Central memory CD8-positive, alpha-beta T cell (primary cell): ENCODE measurements around the gene TRMT11.

ENCODE experiments used
- ATAC-seq: fragments of 150-1000 bp; cut with Tn5 transposase; replicated peaks from 2 replicates; pipeline ENCODE4 v1.10.0; 2022; ENCODE audit warnings: mild to moderate bottlenecking, moderate FRiP score, moderate number of reproducible peaks; ENCODE audit not compliant: poor library complexity, severe bottlenecking; ENCODE audit errors: extremely low read depth
- DNase-seq, 2 donors: peaks; one replicate each; pipeline ENCODE4 v3.0.0; 2021; ENCODE audit warnings: low spot score in 2 of 2
- H3K27ac Mint-ChIP-seq: one replicate; pipeline ENCODE4 v1.8.0; 2022; ENCODE audit warnings: low read depth, mild to moderate bottlenecking, moderate library complexity, mixed read lengths
- H3K27me3 Mint-ChIP-seq: one replicate; pipeline ENCODE4 v1.8.0; 2022; ENCODE audit warnings: mixed read lengths
- H3K36me3 Mint-ChIP-seq: one replicate; pipeline ENCODE4 v1.8.0; 2022; ENCODE audit warnings: mild to moderate bottlenecking, moderate library complexity, mixed read lengths; ENCODE audit not compliant: insufficient read depth
- H3K4me1 Mint-ChIP-seq: one replicate; pipeline ENCODE4 v1.8.0; 2022; ENCODE audit warnings: mixed read lengths
- H3K4me3 Mint-ChIP-seq: one replicate; pipeline ENCODE4 v1.8.0; 2022; ENCODE audit warnings: mild to moderate bottlenecking, moderate library complexity, mixed read lengths
- H3K9me3 Mint-ChIP-seq: one replicate; pipeline ENCODE4 v1.8.0; 2022; ENCODE audit warnings: mixed read lengths

Gene TRMT11

DNA sequence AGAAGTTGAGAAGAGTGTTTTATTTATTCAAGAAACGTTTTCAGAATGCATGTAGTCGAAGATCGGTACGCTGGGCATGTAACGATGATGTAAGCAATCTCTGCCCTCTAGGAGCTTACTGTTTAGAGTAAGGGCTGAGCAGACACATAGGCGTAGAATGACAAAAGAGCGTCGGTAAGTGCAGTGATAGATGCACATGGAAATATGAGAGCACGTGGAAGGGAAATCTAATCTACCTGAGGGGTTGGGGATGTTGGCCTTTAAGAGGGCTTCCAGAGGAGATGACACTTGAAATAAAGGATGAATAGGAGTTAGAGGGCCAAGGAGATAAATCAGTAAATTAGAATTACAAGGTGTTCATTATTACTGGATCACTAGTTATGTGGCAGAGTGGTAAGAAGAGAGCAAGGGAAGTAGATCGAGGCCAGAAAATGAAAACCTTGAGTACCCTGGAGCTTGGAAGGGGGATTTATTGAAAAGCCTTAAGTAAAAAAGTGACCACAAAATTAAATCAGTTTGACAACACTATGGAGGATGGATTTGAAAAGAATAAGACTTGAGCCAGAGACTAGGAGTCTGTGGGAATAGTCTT lies 782 bp downstream of the TRMT11 start:
- ATAC-seq (peak; percentile 37), DNase-seq (no peak)
- no peak overlapping the region for H3K27ac Mint-ChIP-seq
- H3K36me3 Mint-ChIP-seq = peaks cover 2% of the 10 kb centered on the region
- H3K9me3 Mint-ChIP-seq = no peaks in the 10 kb centered on the region
- no peaks in the 10 kb centered on the region for H3K4me1 Mint-ChIP-seq
- H3K27me3 Mint-ChIP-seq = no peaks in the 10 kb centered on the region
- H3K4me3 Mint-ChIP-seq = no peak overlapping the region

DNA sequence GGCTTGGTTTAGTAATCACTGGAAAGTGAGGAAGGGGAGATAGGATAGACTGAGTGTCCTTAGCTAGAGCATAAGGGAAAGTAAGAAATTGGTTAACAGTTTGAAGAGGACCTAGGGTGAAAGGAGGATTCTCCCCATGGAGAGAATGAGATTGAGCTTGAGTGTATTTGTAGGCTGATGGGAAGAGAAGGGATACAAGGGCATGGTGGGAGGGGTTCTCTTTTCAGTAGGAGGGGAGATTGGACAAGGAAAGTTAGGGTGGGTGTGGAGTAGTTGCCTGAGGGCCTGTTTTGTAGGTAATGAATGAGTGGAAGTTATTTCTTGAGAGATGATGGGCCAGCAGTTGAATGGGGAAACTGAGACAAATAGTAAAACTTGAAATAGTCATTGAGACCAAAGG lies 1.9 kb downstream of the TRMT11 start:
- Mint-ChIP-seq H3K27ac (no peak overlapping the region), H3K27me3 (no peaks in the 10 kb centered on the region), H3K9me3 (no peaks in the 10 kb centered on the region), H3K4me3 (no peak overlapping the region), H3K4me1 (peaks cover 8% of the 10 kb centered on the region), H3K36me3 (peaks cover 2% of the 10 kb centered on the region)
- DNase-seq (no peak), ATAC-seq (no peak)

DNA sequence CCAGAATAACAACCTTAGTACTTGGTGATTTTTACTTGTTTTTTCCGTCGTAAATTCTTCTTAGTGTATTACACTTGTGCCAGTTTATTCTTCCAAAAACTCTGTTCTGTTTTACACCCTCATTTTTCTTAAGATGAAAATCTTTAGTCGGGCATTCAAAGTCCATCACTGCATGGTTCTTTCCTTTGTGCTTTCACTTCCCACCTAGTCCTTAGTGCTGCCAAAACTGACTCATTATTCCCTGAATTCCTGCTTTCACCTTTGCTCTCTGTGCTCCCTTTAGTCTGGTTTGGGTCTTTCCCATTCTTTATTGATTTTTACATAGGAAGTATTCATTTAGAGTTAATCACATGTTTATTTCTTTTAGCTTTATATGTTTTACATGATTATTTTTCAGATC lies 3.3 kb downstream of the TRMT11 start:
- H3K27me3 Mint-ChIP-seq = no peaks in the 10 kb centered on the region
- no peaks in the 10 kb centered on the region for H3K36me3 Mint-ChIP-seq
- H3K4me1 Mint-ChIP-seq = peaks cover 13% of the 10 kb centered on the region
- H3K9me3 Mint-ChIP-seq = no peaks in the 10 kb centered on the region
- no peak for DNase-seq
- no peak overlapping the region for H3K27ac Mint-ChIP-seq
- no peak for ATAC-seq
- no peak overlapping the region for H3K4me3 Mint-ChIP-seq

DNA sequence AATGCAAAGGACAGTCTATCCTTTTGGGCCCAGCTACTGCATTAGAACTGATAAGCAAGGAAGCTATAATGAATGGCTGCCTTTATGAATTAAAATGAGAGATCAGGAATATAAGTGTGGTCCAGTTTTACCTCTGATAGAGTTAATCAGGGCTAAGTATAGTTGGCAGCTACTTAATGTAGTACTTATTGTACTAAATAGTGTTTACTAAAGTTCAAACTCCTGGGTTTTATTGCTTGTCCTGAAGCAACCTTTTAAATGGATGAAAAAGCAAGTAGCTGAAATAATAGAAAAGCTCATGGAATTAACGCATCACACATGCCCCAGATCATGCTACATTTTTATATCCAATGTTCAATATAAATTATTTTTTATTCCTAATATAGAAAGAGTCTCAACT lies 5.3 kb downstream of the TRMT11 start:
- Mint-ChIP-seq H3K27me3 (no peaks in the 10 kb centered on the region), H3K9me3 (no peaks in the 10 kb centered on the region), H3K4me3 (no peak overlapping the region), H3K27ac (no peak overlapping the region), H3K36me3 (peaks cover 6% of the 10 kb centered on the region), H3K4me1 (peaks cover 19% of the 10 kb centered on the region)
- no peak for DNase-seq
- no peak for ATAC-seq

DNA sequence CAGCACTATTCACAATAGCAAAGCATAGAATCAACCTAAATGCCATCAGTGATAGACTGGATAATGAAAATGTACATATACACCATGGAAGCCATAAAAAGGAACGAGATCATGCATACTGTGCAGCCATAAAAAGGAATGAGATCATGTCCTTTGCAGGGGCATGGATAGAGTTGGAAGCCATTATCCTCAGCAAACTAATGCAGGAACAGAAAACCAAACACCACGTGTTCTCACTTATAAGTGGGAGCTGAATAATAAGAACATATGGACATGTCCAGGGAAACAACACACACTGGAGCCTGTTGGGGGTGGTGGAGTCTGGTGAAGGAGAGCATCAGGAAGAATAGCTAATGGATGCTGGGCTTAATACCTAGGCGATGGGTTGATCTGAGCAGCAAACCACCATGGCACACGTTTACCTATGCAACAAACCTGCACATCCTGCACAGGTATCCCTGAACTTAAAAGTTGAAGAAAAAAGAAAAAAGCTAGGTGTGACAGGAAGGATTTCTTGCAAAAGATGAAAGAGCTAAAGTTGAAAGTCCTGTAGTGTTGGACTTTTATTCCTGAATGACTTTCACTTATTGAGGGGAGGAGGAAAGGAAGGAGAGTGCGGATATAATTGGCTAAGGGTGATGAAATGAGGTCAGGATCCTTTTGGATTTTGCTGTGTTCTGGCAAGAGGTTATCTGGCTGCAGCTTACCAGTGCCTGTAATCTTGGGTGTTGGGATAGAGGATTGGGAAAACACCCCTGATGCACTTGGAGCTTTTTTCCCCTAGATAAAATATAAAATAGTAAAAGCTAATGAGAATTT lies 8.5 kb downstream of the TRMT11 start:
- no peaks in the 10 kb centered on the region for H3K9me3 Mint-ChIP-seq
- DNase-seq (no peak), ATAC-seq (no peak)
- peaks cover 19% of the 10 kb centered on the region for H3K4me1 Mint-ChIP-seq
- H3K4me3 Mint-ChIP-seq = no peak overlapping the region
- no peaks in the 10 kb centered on the region for H3K27me3 Mint-ChIP-seq
- H3K27ac Mint-ChIP-seq = no peak overlapping the region
- peaks cover 17% of the 10 kb centered on the region for H3K36me3 Mint-ChIP-seq

DNA sequence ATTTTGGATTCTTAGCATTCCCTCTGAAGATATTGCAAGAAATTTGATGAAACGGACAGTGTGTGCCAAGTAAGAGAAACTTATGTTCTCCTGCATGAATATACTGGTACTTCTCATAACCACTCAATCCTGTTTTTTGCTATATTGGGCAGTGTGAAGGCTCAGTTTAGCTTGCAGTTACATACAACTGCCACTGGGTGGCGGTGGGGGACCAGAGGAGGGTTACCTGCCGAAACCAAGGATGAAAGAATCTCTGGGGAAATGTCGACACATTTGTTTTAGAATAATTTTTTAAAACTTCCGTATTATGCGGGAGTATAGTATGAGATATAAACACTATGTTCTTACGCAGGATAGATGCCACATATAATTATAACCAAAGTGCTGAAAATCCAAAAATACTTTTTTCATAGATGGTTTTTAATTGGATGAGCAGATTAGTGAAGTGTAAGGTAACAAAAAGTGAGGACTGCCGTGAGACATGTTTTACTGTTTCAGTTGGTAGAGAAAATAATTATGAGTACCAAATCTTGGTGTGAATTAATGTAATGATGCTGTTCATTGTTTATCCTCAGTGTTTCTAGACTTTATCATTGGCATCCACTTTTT lies 9.7 kb downstream of the TRMT11 start:
- H3K27me3 Mint-ChIP-seq = no peaks in the 10 kb centered on the region
- ATAC-seq (peak; percentile 95), DNase-seq (peak; percentile 36 to 44)
- H3K4me1 Mint-ChIP-seq = peaks cover 19% of the 10 kb centered on the region
- no peak overlapping the region for H3K27ac Mint-ChIP-seq
- H3K4me3 Mint-ChIP-seq = peak overlapping the region; percentile 45
- H3K36me3 Mint-ChIP-seq = peaks cover 24% of the 10 kb centered on the region
- no peaks in the 10 kb centered on the region for H3K9me3 Mint-ChIP-seq

DNA sequence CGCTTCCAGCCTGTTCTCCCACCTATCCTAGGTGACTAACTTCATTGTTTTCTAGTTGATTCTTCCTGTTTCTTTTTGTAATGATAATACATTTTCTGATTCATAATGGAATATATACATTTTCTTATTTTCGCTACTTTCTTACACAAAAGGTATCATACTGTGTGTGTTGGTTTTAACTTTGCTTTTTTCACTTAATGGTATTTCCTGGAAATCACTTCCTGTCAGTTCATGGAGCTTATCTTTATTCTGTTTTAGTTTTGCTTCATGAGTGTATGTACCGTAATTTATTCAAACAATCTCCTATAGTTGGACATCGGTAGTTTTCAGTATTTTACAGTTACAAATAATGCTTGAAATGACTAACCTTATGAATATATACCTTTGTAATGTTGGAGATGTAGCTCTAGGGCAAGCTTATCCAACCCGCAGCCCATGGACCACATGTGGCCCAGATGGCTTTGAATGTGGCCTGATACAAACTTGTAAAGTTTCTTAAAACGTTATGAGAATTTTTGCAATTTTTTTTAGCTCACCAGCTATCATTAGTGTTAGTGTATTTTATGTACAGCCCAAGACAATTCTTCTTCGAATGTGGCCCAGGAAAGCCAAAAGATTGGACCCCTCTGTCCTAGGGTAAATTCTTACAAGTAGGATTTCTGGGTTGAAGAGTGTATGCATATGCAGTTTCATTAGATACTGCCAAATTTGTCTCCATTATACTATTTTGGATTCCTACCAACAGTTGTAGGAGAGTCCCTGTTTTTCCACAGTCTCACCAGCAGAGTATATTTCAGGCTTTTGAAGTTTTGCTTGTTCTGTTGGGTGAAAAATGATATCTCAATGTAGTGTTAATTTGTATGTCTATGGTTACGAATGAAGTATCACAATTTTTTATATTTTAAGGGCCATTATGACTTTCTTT lies 16.7 kb downstream of the TRMT11 start:
- Mint-ChIP-seq H3K9me3 (no peaks in the 10 kb centered on the region), H3K36me3 (peaks cover 18% of the 10 kb centered on the region), H3K27ac (no peak overlapping the region), H3K27me3 (no peaks in the 10 kb centered on the region), H3K4me1 (peaks cover 6% of the 10 kb centered on the region), H3K4me3 (no peak overlapping the region)
- ATAC-seq (no peak), DNase-seq (no peak)

DNA sequence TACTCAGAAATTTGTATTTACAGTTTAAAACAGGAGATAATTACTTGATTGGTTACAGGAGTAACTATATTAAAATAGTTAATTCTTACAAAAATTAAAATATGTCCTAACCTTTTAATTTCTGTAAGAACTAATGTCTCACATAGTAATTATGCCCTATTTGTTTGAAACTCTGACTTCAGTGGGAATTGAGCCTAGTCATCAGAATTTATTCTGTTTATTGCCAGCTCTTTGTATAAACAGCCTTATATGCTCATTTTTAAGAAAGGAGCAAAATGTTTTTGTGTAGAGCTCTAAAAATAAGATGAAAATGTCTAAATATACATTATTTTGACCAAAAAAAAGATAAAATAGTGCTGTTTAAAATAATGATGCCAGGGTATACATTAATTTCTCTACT lies 21.5 kb downstream of the TRMT11 start:
- Mint-ChIP-seq H3K9me3 (no peaks in the 10 kb centered on the region), H3K4me1 (no peaks in the 10 kb centered on the region), H3K27ac (no peak overlapping the region), H3K27me3 (no peaks in the 10 kb centered on the region), H3K4me3 (no peak overlapping the region), H3K36me3 (peaks cover 19% of the 10 kb centered on the region)
- DNase-seq = no peak
- ATAC-seq = no peak

DNA sequence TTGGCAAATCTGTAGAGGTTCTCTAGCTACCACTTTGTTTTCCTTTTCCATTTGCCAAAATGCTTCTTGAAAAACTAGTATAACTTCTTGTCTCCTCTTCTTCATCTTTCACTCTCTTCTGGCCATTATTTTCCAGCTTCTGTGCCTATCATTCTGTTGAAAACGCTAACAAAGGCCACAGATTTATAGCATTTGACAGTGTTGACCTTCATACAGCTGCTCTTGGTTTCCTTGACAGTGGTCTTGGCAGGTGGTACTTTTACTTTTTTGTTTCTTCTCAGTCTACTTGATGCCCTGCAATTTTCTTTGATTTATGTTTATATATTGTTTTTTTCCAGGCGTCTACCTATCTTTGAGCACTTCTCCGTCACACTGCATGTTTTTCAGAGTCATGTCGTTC lies 23.7 kb downstream of the TRMT11 start:
- DNase-seq (no peak), ATAC-seq (no peak)
- Mint-ChIP-seq H3K27me3 (no peaks in the 10 kb centered on the region), H3K27ac (peak overlapping the region; percentile 39), H3K36me3 (peaks cover 32% of the 10 kb centered on the region), H3K4me3 (no peak overlapping the region), H3K4me1 (no peaks in the 10 kb centered on the region), H3K9me3 (no peaks in the 10 kb centered on the region)

DNA sequence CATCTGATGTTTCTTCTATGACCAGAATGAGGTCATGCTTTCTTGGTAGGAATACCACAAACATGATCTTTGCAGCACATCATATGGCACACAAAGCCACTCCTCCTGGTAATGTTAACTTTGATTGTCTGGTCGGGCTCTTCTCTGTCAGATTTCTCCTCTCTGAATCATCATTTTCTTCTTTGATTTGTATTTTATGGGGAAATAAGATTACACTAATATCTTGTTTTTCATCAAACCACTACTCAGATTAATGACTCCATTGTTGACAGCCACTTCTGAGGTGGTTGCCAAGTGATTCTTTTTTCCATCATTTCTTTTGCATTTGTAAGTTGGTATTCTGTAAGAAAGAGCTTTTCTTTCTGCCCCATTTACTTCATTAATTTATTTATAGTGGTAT lies 29.5 kb downstream of the TRMT11 start:
- ATAC-seq = no peak
- peaks cover 43% of the 10 kb centered on the region for H3K36me3 Mint-ChIP-seq

DNA sequence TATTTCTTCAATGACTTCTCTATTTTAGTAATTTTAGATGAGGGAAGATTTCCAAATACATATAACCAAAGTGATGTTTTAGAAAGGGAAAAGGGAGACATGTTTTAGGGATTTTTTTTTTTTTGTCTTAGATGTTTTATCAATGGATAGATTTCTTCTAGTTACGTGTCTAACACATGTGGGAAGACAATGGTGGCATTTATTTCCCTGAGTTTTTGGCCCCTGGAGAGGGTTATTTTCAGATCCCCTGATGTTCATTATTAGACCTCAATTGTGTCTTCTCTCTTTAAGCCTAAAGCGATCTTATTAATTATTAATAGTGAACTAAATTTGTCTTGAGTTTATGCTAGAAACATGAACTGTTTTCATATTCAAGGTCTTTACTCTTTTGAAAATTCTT lies 30.3 kb downstream of the TRMT11 start:
- H3K27ac Mint-ChIP-seq = no peak overlapping the region
- H3K36me3 Mint-ChIP-seq = peaks cover 45% of the 10 kb centered on the region
- H3K27me3 Mint-ChIP-seq = no peaks in the 10 kb centered on the region
- no peaks in the 10 kb centered on the region for H3K9me3 Mint-ChIP-seq
- DNase-seq (no peak), ATAC-seq (no peak)
- no peak overlapping the region for H3K4me3 Mint-ChIP-seq
- H3K4me1 Mint-ChIP-seq = no peaks in the 10 kb centered on the region

More for the DNA sequence above, 29.5 kb downstream of the TRMT11 start:
- Mint-ChIP-seq H3K4me3 (no peak overlapping the region), H3K9me3 (no peaks in the 10 kb centered on the region), H3K27me3 (no peaks in the 10 kb centered on the region), H3K4me1 (no peaks in the 10 kb centered on the region), H3K27ac (no peak overlapping the region)
- DNase-seq = no peak

DNA sequence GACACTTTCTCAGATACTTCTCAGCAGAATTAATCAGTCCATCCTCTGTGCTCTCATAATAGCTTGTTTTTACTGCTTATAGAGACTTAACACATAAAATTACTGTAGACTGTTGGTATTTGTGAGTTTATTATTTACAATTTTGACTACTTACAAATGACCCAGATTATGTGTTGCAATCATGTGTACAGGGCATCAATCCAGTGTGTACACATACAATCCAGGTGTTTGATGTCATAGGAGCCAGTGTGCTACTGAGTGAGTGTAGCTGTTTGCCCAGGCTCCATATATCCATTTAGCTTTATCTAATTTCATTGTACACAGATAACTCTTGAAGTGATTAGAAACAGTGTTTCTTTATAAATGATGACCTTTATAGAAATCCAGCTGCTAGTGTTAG lies 31.3 kb downstream of the TRMT11 start:
- no peak overlapping the region for H3K27ac Mint-ChIP-seq
- H3K36me3 Mint-ChIP-seq = peaks cover 44% of the 10 kb centered on the region
- no peak overlapping the region for H3K4me3 Mint-ChIP-seq
- ATAC-seq = no peak
- no peaks in the 10 kb centered on the region for H3K4me1 Mint-ChIP-seq
- DNase-seq = no peak
- no peaks in the 10 kb centered on the region for H3K9me3 Mint-ChIP-seq
- H3K27me3 Mint-ChIP-seq = no peaks in the 10 kb centered on the region
